ENCODE results near the gene ANGEL2.

Gene ANGEL2

GRCh38 chr1:212962509-212962908 lies 53.2 kb downstream of the ANGEL2 start:
- TF ChIP-seq CTCF (IDR thresholded peaks at IDR 0.05; ENCODE audit: low read depth, low read length) = no peak
- DNase-seq (ENCODE audit: extremely low read depth, low read depth) = no peak

- no peak for DNase-seq (ENCODE audit: extremely low read depth, low read depth)
- no peak for TF ChIP-seq CTCF (IDR thresholded peaks at IDR 0.05; ENCODE audit: low read depth, low read length)
Observed at GRCh38 chr1:212960932-212961331, 54.7 kb downstream of the ANGEL2 start.

GRCh38 chr1:212959266-212960220 lies 56.1 kb downstream of the ANGEL2 start:
- TF ChIP-seq CTCF (IDR thresholded peaks at IDR 0.05; ENCODE audit: low read depth, low read length) = no peak
- no peak for DNase-seq (ENCODE audit: extremely low read depth, low read depth)

GRCh38 chr1:212958175-212958574 lies 57.5 kb downstream of the ANGEL2 start:
- TF ChIP-seq CTCF (IDR thresholded peaks at IDR 0.05; ENCODE audit: low read depth, low read length) = no peak
- no peak for DNase-seq (ENCODE audit: extremely low read depth, low read depth)

- no peak for TF ChIP-seq CTCF (IDR thresholded peaks at IDR 0.05; ENCODE audit: low read depth, low read length)
- no peak for DNase-seq (ENCODE audit: extremely low read depth, low read depth)
Observed at GRCh38 chr1:212957546-212957945, 58.1 kb downstream of the ANGEL2 start.

GRCh38 chr1:212955961-212956620 lies 59.6 kb downstream of the ANGEL2 start:
- TF ChIP-seq CTCF (IDR thresholded peaks at IDR 0.05; ENCODE audit: low read depth, low read length) = no peak
- no peak for DNase-seq (ENCODE audit: extremely low read depth, low read depth)

- no peak for DNase-seq (ENCODE audit: extremely low read depth, low read depth)
- no peak for TF ChIP-seq CTCF (IDR thresholded peaks at IDR 0.05; ENCODE audit: low read depth, low read length)
Observed at GRCh38 chr1:212955098-212955497, 60.6 kb downstream of the ANGEL2 start.
